GM18520 (cell line): ENCODE data around the gene AKR1D1.
"Not testable (repeated sequence)": the region's sequence is repeated elsewhere in the genome, so short reads cannot be mapped to it uniquely, and the experiment has no call there.

ENCODE experiments used
- ATAC-seq: cut with Tn5 transposase; IDR thresholded peaks from one replicate; pipeline ENCODE4 v1.9.1; 2021; ENCODE audit not compliant: unreplicated experiment

Gene AKR1D1

GRCh38 chr7:138076196-138076595 lies at the start of gene AKR1D1:
Gene AKR1D1, plus strand, starts transcription at chr7:138076459. Its CDS starts 60 bp downstream, at chr7:138076519.
- no peak for ATAC-seq

GRCh38 chr7:138027100-138027499 lies 49.2 kb upstream of the AKR1D1 start:
- no peak for ATAC-seq

- ATAC-seq = no peak
Measured at GRCh38 chr7:138029126-138029525, 47.1 kb upstream of the AKR1D1 start.

- ATAC-seq = no peak
Measured at GRCh38 chr7:138029941-138030340, 46.3 kb upstream of the AKR1D1 start.

GRCh38 chr7:138030679-138031351 lies 45.4 kb upstream of the AKR1D1 start:
- no peak for ATAC-seq

GRCh38 chr7:138032186-138032585 lies 44.1 kb upstream of the AKR1D1 start:
- peak; percentile 53 for ATAC-seq

GRCh38 chr7:138032770-138033169 lies 43.5 kb upstream of the AKR1D1 start:
- ATAC-seq = no peak

GRCh38 chr7:138033241-138033640 lies 43.0 kb upstream of the AKR1D1 start:
- no peak for ATAC-seq

- ATAC-seq = no peak
Measured at GRCh38 chr7:138036135-138036534, 40.1 kb upstream of the AKR1D1 start.

GRCh38 chr7:138040063-138040462 lies 36.2 kb upstream of the AKR1D1 start:
- ATAC-seq = not testable (repeated sequence)

GRCh38 chr7:138044897-138045296 lies 31.4 kb upstream of the AKR1D1 start:
- ATAC-seq = no peak

GRCh38 chr7:138047907-138048306 lies 28.4 kb upstream of the AKR1D1 start:
- no peak for ATAC-seq

GRCh38 chr7:138049505-138050116 lies 26.6 kb upstream of the AKR1D1 start:
- ATAC-seq = no peak

GRCh38 chr7:138051712-138052247 lies 24.5 kb upstream of the AKR1D1 start:
- ATAC-seq = not testable (repeated sequence)

- no peak for ATAC-seq
Measured at GRCh38 chr7:138052696-138053095, 23.6 kb upstream of the AKR1D1 start.

- ATAC-seq = not testable (repeated sequence)
Measured at GRCh38 chr7:138055698-138056097, 20.6 kb upstream of the AKR1D1 start.

GRCh38 chr7:138063400-138063799 lies 12.9 kb upstream of the AKR1D1 start:
- ATAC-seq = no peak

- no peak for ATAC-seq
Measured at GRCh38 chr7:138064856-138065357, 11.4 kb upstream of the AKR1D1 start.

GRCh38 chr7:138065827-138066226 lies 10.4 kb upstream of the AKR1D1 start:
- no peak for ATAC-seq

GRCh38 chr7:138066954-138067394 lies 9.3 kb upstream of the AKR1D1 start:
- no peak for ATAC-seq

GRCh38 chr7:138067774-138068173 lies 8.5 kb upstream of the AKR1D1 start:
- ATAC-seq = no peak

GRCh38 chr7:138070908-138071307 lies 5.4 kb upstream of the AKR1D1 start:
- no peak for ATAC-seq
